HepG2 (cell line): ENCODE results near the gene HLA-DQA1. TPM values are rescaled to one million over a fixed set of nuclear protein-coding genes. Genes with fewer than 3 reads are reported as not detected.

Source experiments
- ATAC-seq: fragments of 200-7000 bp; cut with Tn5 transposase; 3 replicates; pipeline ENCODE4 v1.9.1; 2020; ENCODE audit warnings: mild to moderate bottlenecking, moderate library complexity
- BruUV-seq: library from RNA; stranded (reverse); fragments of 400-500 nt; replicated peaks from 2 replicates; lab custom pipeline; 2021; lab: Mats Ljungman, UMichigan
- CTCF ChIA-PET: fragments of 300-600 bp; formaldehyde crosslinking; extraction: SDS; loops from one replicate; lab custom pipeline; 2021; ENCODE audit warnings: low total read pairs, inconsistent platforms, low intra/inter-chr PET ratio; lab: Yijun Ruan, JAX
- POLR2A ChIA-PET: fragments of 350-600 bp; sonication (Branson Sonifier 250); formaldehyde crosslinking; loops from one replicate; lab custom pipeline; 2020; ENCODE audit warnings: antibody characterized with exemption, inconsistent platforms; lab: Yijun Ruan, JAX
- DNase-seq: peaks from one replicate; pipeline ENCODE4 v3.0.0-alpha.2; 2015; ENCODE audit warnings: low spot score
- FAIRE-seq: peaks from 3 replicates; lab custom pipeline; 2011; peaks lifted over from hg19 to GRCh38; lab: Jason Lieb, UNC
- H2AFZ ChIP-seq: one replicate; pipeline ENCODE4 v1.6.1; 2011; ENCODE audit warnings: low read length, inconsistent platforms
- H3K27ac ChIP-seq: fragments of 300-600 bp; 3 replicates; pipeline ENCODE4 v1.8.0; 2011; ENCODE audit warnings: mixed run types, mild to moderate bottlenecking, mixed read lengths, low read length, inconsistent platforms; ENCODE audit not compliant: insufficient read depth; ENCODE audit errors: extremely low read length
- H3K27me3 ChIP-seq, 2 experiments: fragments of 200-600 bp in 1 of 2; 2 replicates in 1 of 2; 3 replicates in 1 of 2; pipeline versions ENCODE4 v1.6.0 to v1.8.0; 2011; ENCODE audit warnings: low read length in 2 of 2, mild to moderate bottlenecking in 2 of 2, moderate library complexity in 2 of 2, inconsistent platforms in 1 of 2; ENCODE audit not compliant: insufficient read depth in 2 of 2, control insufficient read depth in 1 of 2
- H3K36me3 ChIP-seq, 2 experiments: fragments of 200-600 bp in 1 of 2; replicated peaks in 1 of 2; 2 replicates in 1 of 2; 3 replicates in 1 of 2; pipeline versions ENCODE4 v1.5.1 to v1.8.0; 2011; ENCODE audit warnings: low read length in 2 of 2, inconsistent platforms in 1 of 2; ENCODE audit not compliant: insufficient read depth in 2 of 2, control insufficient read depth in 1 of 2
- H3K4me1 ChIP-seq: 2 replicates; pipeline ENCODE4 v1.5.1; 2012; ENCODE audit warnings: low read length, inconsistent platforms; ENCODE audit not compliant: insufficient read depth
- H3K4me2 ChIP-seq: 2 replicates; pipeline ENCODE4 v1.6.0; 2011; ENCODE audit warnings: low read depth, low read length, inconsistent platforms
- H3K4me3 ChIP-seq, 3 experiments: fragments of 200-600 bp in 1 of 3; sonication (generic), shearing (Covaris generic) in 1 of 3; replicated peaks in 1 of 3; 2 replicates each; pipeline ENCODE4 v1.5.1; 2011 to 2016; ENCODE audit warnings: low read length in 3 of 3, inconsistent platforms in 2 of 3, low read depth in 2 of 3, mild to moderate bottlenecking in 2 of 3, control low read depth in 1 of 3, mixed read lengths in 1 of 3; ENCODE audit not compliant: insufficient read depth in 1 of 3
- H3K79me2 ChIP-seq: one replicate; pipeline ENCODE4 v1.6.1; 2011; ENCODE audit warnings: low read length, inconsistent platforms; ENCODE audit not compliant: insufficient read depth
- H3K9ac ChIP-seq: 2 replicates; pipeline ENCODE4 v1.6.0; 2011; ENCODE audit warnings: mild to moderate bottlenecking, low read depth, low read length, inconsistent platforms; ENCODE audit not compliant: insufficient read depth
- H3K9me3 ChIP-seq: 2 replicates; pipeline ENCODE4 v1.5.1; 2012; ENCODE audit warnings: mild to moderate bottlenecking, low read length
- H4K20me1 ChIP-seq: 2 replicates; pipeline ENCODE4 v1.6.0; 2011; ENCODE audit warnings: inconsistent platforms, mild to moderate bottlenecking, low read length, moderate library complexity; ENCODE audit not compliant: insufficient read depth
- ATF7-NPFF ChIP-seq: sonication (generic); formaldehyde crosslinking; IDR thresholded peaks from 2 replicates; pipeline ENCODE4 v1.8.1; 2023; ENCODE audit warnings: mild to moderate bottlenecking, low read depth, missing genetic modification reagents, moderate library complexity
- CBX2 ChIP-seq, 2 experiments: fragments of 200-600 bp in 1 of 2; sonication (generic); formaldehyde crosslinking in 1 of 2; IDR thresholded peaks; 2 replicates each; pipeline versions ENCODE4 v1.7.0 to v1.8.1; 2018 to 2022; ENCODE audit warnings: low read depth in 2 of 2, low read length in 1 of 2, mild to moderate bottlenecking in 1 of 2, missing genetic modification reagents in 1 of 2
- CREM ChIP-seq, 2 experiments: sonication (generic) in 1 of 2; formaldehyde crosslinking in 1 of 2; IDR thresholded peaks; 2 replicates each; pipeline versions ENCODE4 v1.4.0 to v1.6.1; 2016 to 2020; ENCODE audit warnings: antibody characterized with exemption in 1 of 2, mild to moderate bottlenecking in 1 of 2, missing genetic modification reagents in 1 of 2
- EEA1 ChIP-seq: sonication (generic); formaldehyde crosslinking; IDR thresholded peaks from 2 replicates; pipeline ENCODE4 v1.5.1; 2020; ENCODE audit warnings: mild to moderate bottlenecking, missing genetic modification reagents, borderline replicate concordance
- FOSL2 ChIP-seq: sonication (generic); formaldehyde crosslinking; IDR thresholded peaks from 2 replicates; pipeline ENCODE4 v1.4.0; 2020; ENCODE audit warnings: missing genetic modification reagents
- IRF1 ChIP-seq: sonication (generic); formaldehyde crosslinking; IDR thresholded peaks from 2 replicates; pipeline ENCODE4 v1.4.0; 2020; ENCODE audit warnings: low read depth, mild to moderate bottlenecking, missing genetic modification reagents
- KDM4B ChIP-seq: sonication (generic); formaldehyde crosslinking; IDR thresholded peaks from 2 replicates; pipeline ENCODE4 v1.4.0; 2020; ENCODE audit warnings: missing genetic modification reagents
- MBNL3 ChIP-seq: fragments of 250-450 bp; sonication (Bioruptor Pico); conservative IDR thresholded peaks from 2 replicates; pipeline ENCODE4 v1.8.0; 2022; ENCODE audit warnings: mild to moderate bottlenecking, inconsistent platforms
- MED13 ChIP-seq: sonication (generic); formaldehyde crosslinking; IDR thresholded peaks from 2 replicates; pipeline ENCODE4 v1.5.0; 2020; ENCODE audit warnings: missing genetic modification reagents
- NFYB ChIP-seq: sonication (generic); formaldehyde crosslinking; IDR thresholded peaks from 2 replicates; pipeline ENCODE4 v1.4.0; 2020; ENCODE audit warnings: missing genetic modification reagents
- NR2F1 ChIP-seq, 2 experiments: fragments of 450-650 bp in 1 of 2; formaldehyde crosslinking in 1 of 2; IDR thresholded peaks; 2 replicates each; pipeline versions ENCODE4 v1.5.0 to v1.6.1; 2016 to 2020; ENCODE audit warnings: mild to moderate bottlenecking in 1 of 2, missing compliant biosample characterization in 1 of 2, missing genetic modification reagents in 1 of 2, moderate library complexity in 1 of 2
- SNAPC4 ChIP-seq: sonication (generic); formaldehyde crosslinking; IDR thresholded peaks from 2 replicates; pipeline ENCODE4 v1.4.0; 2020; ENCODE audit warnings: mild to moderate bottlenecking, missing genetic modification reagents
- YEATS4 ChIP-seq: sonication (generic); formaldehyde crosslinking; IDR thresholded peaks from 2 replicates; pipeline ENCODE4 v1.4.0; 2020; ENCODE audit warnings: missing genetic modification reagents, borderline replicate concordance
- ZFP36L2 ChIP-seq: sonication (generic); formaldehyde crosslinking; IDR thresholded peaks from 2 replicates; pipeline ENCODE4 v1.4.0; 2020; ENCODE audit warnings: missing genetic modification reagents
- ZNF501 ChIP-seq: sonication (generic); formaldehyde crosslinking; IDR thresholded peaks from 2 replicates; pipeline ENCODE4 v1.5.1; 2020; ENCODE audit warnings: mild to moderate bottlenecking, moderate library complexity, missing genetic modification reagents
- ZNF713 ChIP-seq: sonication (generic); formaldehyde crosslinking; IDR thresholded peaks from 2 replicates; pipeline ENCODE4 v1.4.0; 2020; ENCODE audit warnings: mild to moderate bottlenecking, missing genetic modification reagents
- ZZZ3 ChIP-seq: sonication (generic); formaldehyde crosslinking; IDR thresholded peaks from 2 replicates; pipeline ENCODE4 v1.4.0; 2020; ENCODE audit warnings: missing genetic modification reagents, mild to moderate bottlenecking, borderline replicate concordance
- WGBS: methylation state at CpG from one replicate; pipeline ENCODE4 v1.1.6; 2017; ENCODE audit warnings: low lambda C conversion rate; 5-methylcytosine and 5-hydroxymethylcytosine counted together
- in situ Hi-C: cut with HindIII; loops from 2 replicates; pipeline ENCODE4 v1.10.0; 2017; ENCODE audit warnings: low pct_unique_long_range_greater_than_20kb; ENCODE audit not compliant: extremely low pct_ligation_motif_present
- intact Hi-C: fragments of 100-400 bp; cut with micrococcal nuclease; formaldehyde crosslinking; loops from one replicate; pipeline ENCODE4 v1.10.0; 2022; ENCODE audit not compliant: unreplicated experiment
- polyA plus RNA-seq, 8 experiments: library from polyadenylated mRNA; depleted of rRNA in 3 of 8; stranded (reverse) in 7 of 8; unstranded in 1 of 8; fragments of >200 nt; fragmentation: Illumina TruSeq in 4 of 8; extraction: Trizol in 4 of 8; gene quantifications; 2 replicates each; pipeline versions ENCODE4 v1.2.1 to v1.2.3, GENCODE V29; 2011 to 2016; ENCODE audit warnings: low read depth in 4 of 8, missing spikeins in 1 of 8, mixed read lengths in 1 of 8; ENCODE audit not compliant: insufficient read depth in 1 of 8
- total RNA-seq, 5 experiments: library from RNA; depleted of rRNA; stranded (reverse); fragments of >200 nt; fragmentation: Illumina TruSeq; extraction: Trizol; gene quantifications; 2 replicates each; pipeline ENCODE4 v1.2.3, GENCODE V29; 2016; ENCODE audit warnings: low read depth in 1 of 5

Gene HLA-DQA1
- total and polyA plus RNA-seq, 2 of the 13 experiments (the other 11 are each of a cell fraction or from before 2014, with no cell fraction given) = not detected

- TF ChIP-seq ZZZ3 (CRISPR knock-in tag) (no peak), MED13 (CRISPR knock-in tag) (no peak), ATF7-NPFF (no peak), CREM (IDR thresholded peaks at IDR 0.05) (0 out of 2 replicates have a peak, but pooled peaks have one; percentile 30), CREM (CRISPR knock-in tag; IDR thresholded peaks at IDR 0.05) (no peak), NFYB (CRISPR knock-in tag) (peak; percentile 12; the same call in 1 of the 2 replicates), FOSL2 (CRISPR knock-in tag) (0 out of 2 replicates have a peak, but pooled peaks have one; percentile 20)
Measured at GRCh38 chr6:32668226-32668747, 31.1 kb downstream of the HLA-DQA1 start (continued).

DNA sequence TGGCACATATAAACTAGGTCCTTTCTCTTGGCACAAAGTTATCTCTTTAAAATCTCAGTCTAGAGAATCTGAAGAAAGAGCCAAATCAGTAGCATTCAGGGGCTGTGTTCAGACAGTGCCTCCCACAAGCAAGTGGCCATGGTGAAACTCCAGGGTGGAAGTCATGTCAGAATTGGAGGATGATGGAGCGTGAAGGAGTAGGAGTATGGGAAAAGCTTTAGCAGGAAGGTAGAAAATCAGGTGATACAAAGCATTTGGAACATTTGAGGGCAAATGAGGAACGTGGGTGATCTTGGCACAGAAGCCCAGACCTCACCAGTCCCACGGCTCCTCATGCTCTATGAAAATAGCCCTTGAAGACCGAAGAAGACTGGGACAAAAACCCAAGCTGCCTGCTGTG lies 32.0 kb downstream of the HLA-DQA1 start:
- intact Hi-C loops (no loop called here), in situ Hi-C loops (no loop called here)
- no TSS peak for BruUV-seq
- H3K4me3 ChIP-seq = no peak overlapping the region
- no peaks in the 10 kb centered on the region for H3K79me2 ChIP-seq
- H3K9me3 ChIP-seq = peaks cover 14% of the 10 kb centered on the region
- H4K20me1 ChIP-seq = no peaks in the 10 kb centered on the region
- no peak for FAIRE-seq
- peaks cover 1 to 10% of the 10 kb centered on the region in 2 experiments; a peak in 3 of 5 replicates for H3K27me3 ChIP-seq
- ChIA-PET POLR2A (no interaction called here), CTCF (no interaction called here)
- no peak overlapping the region for H2AFZ ChIP-seq
- H3K36me3 ChIP-seq = no peaks in the 10 kb centered on the region
- no peak for DNase-seq
- 6% methylated on average over 4 of the region's 4 CpGs for WGBS
- H3K4me2 ChIP-seq = no peak overlapping the region
- ATAC-seq = no peak
- H3K9ac ChIP-seq = no peak overlapping the region
- no peaks in the 10 kb centered on the region for H3K4me1 ChIP-seq
- H3K27ac ChIP-seq = no peak overlapping the region
- TF ChIP-seq ZNF713 (CRISPR knock-in tag) (no peak), EEA1 (CRISPR knock-in tag) (no peak), YEATS4 (no peak), SNAPC4 (no peak), NR2F1 (CRISPR knock-in tag; IDR thresholded peaks at IDR 0.05) (no peak), ZFP36L2 (no peak), MBNL3 (CRISPR knock-in tag) (no peak), IRF1 (CRISPR knock-in tag) (no peak), CBX2 (IDR thresholded peaks at IDR 0.05; ENCODE audit: low read depth, low read length) (no peak), CBX2 (CRISPR knock-in tag; IDR thresholded peaks at IDR 0.05; ENCODE audit: low read depth) (no peak), KDM4B (CRISPR knock-in tag) (no peak), ZNF501 (no peak)
